ENCODE measurements around the gene TRAPPC6A.

GRCh38 chr19:45186509-45187334 is 8.7 kb upstream of the TRAPPC6A start:
- TF ChIP-seq POLR2A (IDR thresholded peaks at IDR 0.05) (no peak), CTCF (IDR thresholded peaks at IDR 0.05) (no peak)

Data from vagina (tissue), 2 donors.